Hematopoietic multipotent progenitor cell treated with erythropoietin and hydrocortisone succinate and interleukin-3 and kit ligand, for 4 days (in vitro differentiated cells): ENCODE measurements around the gene SARDH.

Source experiments
- DNase-seq: peaks from one replicate; pipeline ENCODE4 v3.0.0-alpha.2; 2015

Gene SARDH

GRCh38 chr9:133731876-133732638, 6.1 kb downstream of the SARDH start:
- peak; percentile 58 for DNase-seq

DNA sequence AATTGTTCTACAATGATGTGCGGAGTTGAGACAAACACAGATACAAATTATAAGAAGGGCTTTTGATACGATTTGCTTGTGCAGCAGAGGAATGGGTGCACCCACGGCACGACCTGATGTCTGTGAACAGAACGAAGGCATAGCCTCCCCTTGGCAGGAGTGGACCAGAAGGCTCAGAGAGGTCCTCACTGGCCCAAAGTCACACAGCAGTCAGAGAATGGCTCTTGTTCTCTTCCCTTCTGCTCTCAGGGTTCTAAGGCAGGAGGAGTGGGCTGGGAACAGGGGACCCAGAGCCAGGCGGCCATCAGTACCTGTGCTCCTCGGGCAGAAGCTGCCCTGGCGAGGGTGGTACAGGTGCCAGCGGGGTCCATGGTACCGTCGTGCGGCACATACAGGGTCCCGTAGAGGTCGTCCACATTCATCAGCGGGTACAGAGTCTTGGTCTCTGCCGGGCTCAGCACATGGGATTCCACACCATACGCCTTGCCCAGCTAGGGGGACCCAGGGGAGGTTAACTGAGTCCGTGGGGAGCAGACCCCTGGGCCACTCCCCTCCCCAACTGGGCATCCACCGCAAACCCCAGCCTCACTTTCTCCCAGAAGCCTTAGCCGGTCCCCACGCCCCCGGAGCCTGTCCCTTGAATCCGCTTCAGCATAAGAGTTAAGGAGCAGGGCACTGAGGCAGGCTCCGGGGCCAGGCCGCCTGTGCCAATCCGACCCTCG, 7.0 kb downstream of the SARDH start:
- DNase-seq: no peak

DNA sequence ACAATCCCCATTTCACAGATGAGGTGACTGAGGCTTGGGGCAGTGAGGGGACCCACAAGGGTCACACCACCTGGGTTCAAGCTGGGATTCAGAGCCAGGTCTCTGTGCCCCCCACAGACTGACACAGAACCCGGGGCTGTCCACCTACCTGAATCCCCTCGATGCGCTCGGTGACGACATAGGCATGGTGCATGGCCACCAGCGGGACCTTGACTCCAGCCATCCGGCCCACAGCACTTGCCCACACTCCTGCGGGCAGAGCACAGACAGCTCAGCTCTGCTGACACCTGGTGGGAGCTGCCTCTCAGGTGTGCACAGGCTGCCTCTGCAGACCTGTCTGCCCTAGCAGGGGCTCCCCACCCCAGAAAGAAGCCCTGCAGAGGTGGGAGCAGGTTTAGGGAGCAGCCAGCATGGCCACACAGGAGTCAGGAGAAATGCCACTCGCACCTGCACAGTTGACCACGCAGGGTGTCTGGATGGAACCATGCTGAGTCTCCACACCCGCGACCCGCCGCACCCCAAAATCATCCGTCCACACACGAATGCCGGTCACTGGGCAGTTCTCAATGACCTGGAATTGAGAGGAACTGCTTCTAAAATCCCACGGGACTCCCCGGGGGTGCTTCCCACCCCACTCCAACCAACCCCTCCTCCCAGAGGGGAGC, 8.4 kb downstream of the SARDH start:
- no peak for DNase-seq

DNA sequence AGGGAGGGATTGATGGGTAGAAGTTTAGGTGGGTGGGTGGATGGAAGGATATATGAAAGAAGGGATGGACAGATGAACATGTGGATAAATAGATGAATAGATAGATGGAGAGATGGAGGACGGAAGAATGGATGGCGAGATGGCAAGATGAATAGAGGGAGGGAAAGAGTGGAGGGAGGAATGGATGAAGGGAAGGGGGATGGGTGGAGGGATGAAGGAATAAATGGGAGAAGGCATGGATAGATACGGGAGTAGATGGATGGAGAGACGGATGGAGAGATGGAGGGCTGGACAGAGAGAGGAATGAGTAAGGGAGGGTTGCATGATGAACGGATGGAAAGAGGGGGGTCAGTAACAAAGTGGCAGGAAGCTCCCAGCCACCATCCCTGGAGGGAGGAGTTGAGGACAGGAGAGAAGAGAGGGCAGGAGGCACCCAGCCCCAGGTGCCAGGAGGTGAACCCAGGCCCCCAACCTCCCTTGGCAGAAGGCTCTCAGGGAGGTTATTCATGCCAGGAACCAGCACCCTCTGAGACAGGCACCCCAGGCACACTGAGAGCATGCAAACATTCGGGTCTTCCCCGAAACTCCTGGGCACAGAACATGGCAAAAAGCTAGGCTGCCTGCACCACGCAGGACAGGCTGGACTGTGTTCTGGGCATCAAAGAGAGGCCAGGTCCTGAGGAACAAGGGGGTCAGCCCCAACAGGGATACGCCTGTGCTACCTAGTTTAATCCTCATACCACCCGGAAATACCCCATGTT, 9.1 kb downstream of the SARDH start:
- DNase-seq: no peak

- no peak for DNase-seq
Observed at GRCh38 chr9:133727876-133728441, 10.2 kb downstream of the SARDH start.

- DNase-seq: no peak
Observed at GRCh38 chr9:133727277-133727875, 10.8 kb downstream of the SARDH start.

- DNase-seq: peak; percentile 74
Observed at GRCh38 chr9:133726401-133727276, 11.5 kb downstream of the SARDH start.

- DNase-seq: no peak
Observed at GRCh38 chr9:133725886-133726285, 12.3 kb downstream of the SARDH start.

DNA sequence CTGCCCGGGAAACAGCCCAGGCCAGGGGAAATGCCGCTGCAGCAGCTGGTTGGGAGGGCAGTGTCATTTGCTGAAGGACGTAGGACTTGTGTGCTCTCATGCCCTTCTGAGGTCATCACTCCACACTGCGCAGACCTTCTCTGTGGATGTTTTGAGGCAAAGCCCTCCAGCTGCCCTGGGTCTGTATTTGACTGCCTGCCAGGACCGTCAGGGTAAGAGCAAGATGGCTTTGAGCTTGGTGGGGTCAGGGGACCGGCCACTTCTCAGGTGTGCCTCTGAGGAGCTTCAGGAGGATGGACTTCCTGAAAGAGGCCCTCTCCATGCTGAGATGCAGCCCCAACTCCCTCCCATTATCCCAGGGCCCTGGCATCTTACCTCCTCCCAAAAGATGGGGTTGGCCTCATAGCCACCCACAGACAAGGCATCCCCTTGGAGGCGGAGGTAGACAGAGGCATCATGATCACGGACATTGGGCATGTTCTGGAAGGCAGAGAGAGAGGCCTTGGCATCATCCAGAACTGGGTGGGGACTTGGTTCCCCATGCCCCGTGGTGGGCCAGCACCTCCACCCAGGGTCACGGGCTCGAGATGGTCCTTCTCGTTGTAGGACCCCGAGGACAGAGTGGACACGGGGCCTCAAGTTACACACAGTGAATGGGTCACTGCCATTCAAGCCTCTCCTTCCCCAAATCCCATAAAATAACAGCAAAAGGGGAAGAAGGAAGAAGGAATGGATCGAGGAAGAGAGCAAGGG, 19.4 kb downstream of the SARDH start:
- no peak for DNase-seq

DNA sequence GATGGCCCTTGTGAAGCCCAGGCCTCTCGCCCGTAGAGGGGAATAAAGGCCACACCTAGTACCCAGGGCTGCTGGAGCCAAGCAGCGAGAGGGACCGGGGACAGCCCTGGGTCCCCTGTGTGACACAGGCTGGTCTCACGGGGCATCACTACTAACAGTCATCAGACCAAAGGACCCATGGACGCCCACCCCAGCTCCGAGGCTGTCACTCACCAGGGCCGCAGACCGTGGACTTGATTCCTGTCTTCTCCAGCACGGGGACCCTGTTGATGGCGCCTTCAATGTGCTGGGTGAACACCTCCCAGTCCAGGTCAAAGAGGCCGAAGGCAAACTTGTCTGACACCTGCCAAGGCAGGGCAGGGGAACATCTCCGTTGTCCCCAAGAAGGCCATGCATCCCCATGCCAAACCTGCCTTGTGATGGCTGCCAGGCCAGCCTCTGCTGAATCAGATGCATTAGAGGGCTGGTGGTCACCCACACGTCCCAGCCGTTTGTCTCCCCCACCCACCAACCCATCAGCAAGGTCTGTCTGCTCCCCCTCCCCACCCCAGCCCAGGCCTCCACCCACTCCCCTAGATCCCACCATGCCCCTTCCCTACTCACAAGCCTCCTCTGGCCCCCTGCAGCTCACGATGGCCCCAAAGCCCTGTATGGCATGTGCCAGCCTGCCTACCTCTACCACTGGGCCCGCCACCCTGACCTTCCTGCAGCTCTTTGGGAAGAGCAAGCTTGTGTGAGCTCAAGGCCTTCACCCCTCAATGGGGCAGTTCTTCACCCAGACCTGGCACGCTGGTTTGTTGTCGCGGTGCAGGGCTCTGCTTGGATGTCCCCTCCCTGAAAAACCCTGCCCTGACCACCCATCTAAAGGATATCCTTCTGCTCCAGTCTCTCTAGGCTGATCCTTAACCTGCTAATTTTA, 20.8 kb downstream of the SARDH start:
- DNase-seq: no peak

- no peak for DNase-seq
Observed at GRCh38 chr9:133716564-133717112, 21.5 kb downstream of the SARDH start.

GRCh38 chr9:133715866-133716563, 22.1 kb downstream of the SARDH start:
- DNase-seq: peak; percentile 46

- DNase-seq: no peak
Observed at GRCh38 chr9:133715295-133715865, 22.8 kb downstream of the SARDH start.

- DNase-seq: no peak
Observed at GRCh38 chr9:133714606-133715294, 23.4 kb downstream of the SARDH start.

GRCh38 chr9:133713960-133714495, 24.1 kb downstream of the SARDH start:
- no peak for DNase-seq

DNA sequence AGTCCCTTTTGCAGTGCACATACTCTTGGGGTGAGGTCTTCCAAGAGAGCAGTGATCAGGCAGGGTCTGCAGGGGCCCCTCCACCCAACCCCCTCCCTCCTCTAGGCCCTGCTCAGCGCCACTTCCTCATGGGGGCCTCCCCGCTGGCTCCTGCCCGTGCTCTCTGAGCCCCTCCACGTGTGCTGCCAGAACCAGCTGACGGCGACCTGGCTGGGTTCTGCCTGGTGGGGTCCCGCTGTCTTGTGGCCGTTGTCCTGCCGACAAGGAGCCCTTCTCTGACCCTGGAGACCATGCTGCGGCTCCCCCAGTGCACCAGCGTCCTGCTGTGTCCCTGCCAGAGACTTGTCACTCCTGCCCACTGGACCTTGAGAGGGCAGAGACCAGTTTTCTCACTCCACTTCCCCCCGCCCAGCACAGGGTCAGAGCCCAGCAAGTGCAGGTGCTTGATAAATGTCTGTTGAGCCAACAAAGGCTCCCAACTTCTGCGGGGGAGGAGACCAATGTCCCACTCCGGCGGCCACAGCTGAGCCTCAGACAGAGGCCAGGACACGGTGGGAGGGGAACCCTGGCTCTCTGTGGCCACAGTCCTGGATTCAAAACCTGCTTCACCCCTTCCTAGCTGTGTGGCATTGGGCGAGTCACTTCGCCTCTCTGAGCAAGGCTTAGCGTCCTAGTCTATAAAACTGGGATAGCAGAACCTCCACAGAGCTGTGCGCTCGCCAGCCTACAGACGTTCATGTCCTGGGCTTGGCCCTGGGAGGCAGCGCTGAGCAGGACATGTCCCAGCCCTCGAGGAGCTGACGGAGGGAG, 24.8 kb downstream of the SARDH start:
- no peak for DNase-seq
